Astrocyte (in vitro differentiated cells and primary cell): Measurements from ENCODE around the gene CRHR2. TPM values are rescaled to one million over a fixed set of nuclear protein-coding genes. Genes with fewer than 3 reads are reported as not detected.

Experiments
- DNase-seq: peaks from one replicate; pipeline ENCODE4 v3.0.0-alpha.2; 2010; ENCODE audit warnings: low read depth
- FAIRE-seq: peaks from 2 replicates; lab custom pipeline; 2011; peaks lifted over from hg19 to GRCh38; lab: Jason Lieb, UNC
- H2AFZ ChIP-seq: 2 replicates; pipeline ENCODE4 v1.6.0; 2012; ENCODE audit warnings: low read depth, low read length, inconsistent platforms
- H3K27ac ChIP-seq: 2 replicates; pipeline ENCODE4 v1.5.1; 2011; ENCODE audit warnings: low read depth, low read length, inconsistent platforms
- H3K27me3 ChIP-seq: 2 replicates; pipeline ENCODE4 v1.6.0; 2011; ENCODE audit warnings: low read length, inconsistent platforms; ENCODE audit not compliant: insufficient read depth
- H3K36me3 ChIP-seq: 2 replicates; pipeline ENCODE4 v1.5.1; 2011; ENCODE audit warnings: low read length, inconsistent platforms; ENCODE audit not compliant: insufficient read depth
- H3K4me1 ChIP-seq: 2 replicates; pipeline ENCODE4 v1.5.1; 2011; ENCODE audit warnings: low read length, inconsistent platforms; ENCODE audit not compliant: insufficient read depth
- H3K4me2 ChIP-seq: 2 replicates; pipeline ENCODE4 v1.6.0; 2012; ENCODE audit warnings: low read length, inconsistent platforms
- H3K4me3 ChIP-seq: 2 replicates; pipeline ENCODE4 v1.5.1; 2011; ENCODE audit warnings: low read depth, mild to moderate bottlenecking, low read length, inconsistent platforms; ENCODE audit not compliant: insufficient read depth
- H3K79me2 ChIP-seq: 2 replicates; pipeline ENCODE4 v1.6.0; 2012; ENCODE audit warnings: mild to moderate bottlenecking, low read length, inconsistent platforms; ENCODE audit not compliant: insufficient read depth
- H3K9ac ChIP-seq: 2 replicates; pipeline ENCODE4 v1.6.0; 2012; ENCODE audit warnings: mild to moderate bottlenecking, low read length, inconsistent platforms
- H3K9me3 ChIP-seq: 2 replicates; pipeline ENCODE4 v1.5.1; 2012; ENCODE audit warnings: low read depth, mild to moderate bottlenecking, low read length, inconsistent platforms; ENCODE audit not compliant: insufficient read depth
- H4K20me1 ChIP-seq: 2 replicates; pipeline ENCODE4 v1.6.0; 2012; ENCODE audit warnings: low read length, inconsistent platforms; ENCODE audit not compliant: insufficient read depth
- H3K27ac Mint-ChIP-seq: one replicate; pipeline ENCODE4 v1.8.0; 2021; ENCODE audit warnings: mild to moderate bottlenecking, mixed read lengths; ENCODE audit not compliant: unreplicated experiment
- H3K27me3 Mint-ChIP-seq: one replicate; pipeline ENCODE4 v1.8.0; 2021; ENCODE audit warnings: low read depth, mixed read lengths; ENCODE audit not compliant: unreplicated experiment
- H3K36me3 Mint-ChIP-seq: one replicate; pipeline ENCODE4 v1.8.0; 2021; ENCODE audit warnings: low read depth, mixed read lengths; ENCODE audit not compliant: unreplicated experiment
- H3K4me1 Mint-ChIP-seq: one replicate; pipeline ENCODE4 v1.8.0; 2021; ENCODE audit warnings: low read depth, mixed read lengths; ENCODE audit not compliant: unreplicated experiment
- H3K4me3 Mint-ChIP-seq: one replicate; pipeline ENCODE4 v1.8.0; 2021; ENCODE audit warnings: mild to moderate bottlenecking, moderate library complexity, mixed read lengths; ENCODE audit not compliant: unreplicated experiment
- H3K9me3 Mint-ChIP-seq: one replicate; pipeline ENCODE4 v1.8.0; 2021; ENCODE audit warnings: mild to moderate bottlenecking, mixed read lengths; ENCODE audit not compliant: unreplicated experiment
- CTCF ChIP-seq: IDR thresholded peaks from 2 replicates; pipeline ENCODE4 v1.5.1; 2011; ENCODE audit warnings: low read depth, mild to moderate bottlenecking, inconsistent platforms, low read length, moderate library complexity; ENCODE audit not compliant: insufficient read depth
- EZH2 ChIP-seq: IDR thresholded peaks from 2 replicates; pipeline ENCODE4 v1.6.1; 2012; ENCODE audit warnings: mild to moderate bottlenecking, low read length, inconsistent platforms; ENCODE audit not compliant: insufficient read depth
- total RNA-seq: library from RNA; stranded (reverse); gene quantifications from 2 replicates; pipeline ENCODE4 v1.2.1, GENCODE V29; 2021

The CRHR2 gene
- total RNA-seq, 1 donor from 2014 or later, result not detected

- H3K9me3 ChIP-seq, result no peaks in the 10 kb centered on the region
- no peaks in the 10 kb centered on the region for H3K79me2 ChIP-seq
- no peak overlapping the region for H3K9ac ChIP-seq
- H3K4me1 ChIP-seq, result no peaks in the 10 kb centered on the region
- H3K4me3 ChIP-seq, result no peak overlapping the region
- H3K36me3 ChIP-seq, result no peaks in the 10 kb centered on the region
- H3K27ac ChIP-seq, result no peak overlapping the region
- peaks cover 1% of the 10 kb centered on the region for H3K4me1 Mint-ChIP-seq
- no peak overlapping the region for H3K4me2 ChIP-seq
- H3K4me3 Mint-ChIP-seq, result no peak overlapping the region
- no peaks in the 10 kb centered on the region for H3K36me3 Mint-ChIP-seq
- no peak overlapping the region for H2AFZ ChIP-seq
- H3K9me3 Mint-ChIP-seq, result peaks cover 7% of the 10 kb centered on the region
- no peak for TF ChIP-seq CTCF
- no peak for TF ChIP-seq EZH2
- peaks cover 7% of the 10 kb centered on the region for H3K27me3 ChIP-seq
- H3K27ac Mint-ChIP-seq, result no peak overlapping the region
- FAIRE-seq (no peak), DNase-seq (no peak)
- peaks cover 51% of the 10 kb centered on the region for H3K27me3 Mint-ChIP-seq
- no peaks in the 10 kb centered on the region for H4K20me1 ChIP-seq
Observed at GRCh38 chr7:30699706-30700495, 17.6 kb upstream of the CRHR2 start.

GRCh38 chr7:30698481-30698880 lies 16.2 kb upstream of the CRHR2 start:
- Mint-ChIP-seq H3K4me1 (peaks cover 1% of the 10 kb centered on the region), H3K27ac (no peak overlapping the region), H3K9me3 (peaks cover 3% of the 10 kb centered on the region), H3K36me3 (no peaks in the 10 kb centered on the region), H3K4me3 (no peak overlapping the region), H3K27me3 (peaks cover 42% of the 10 kb centered on the region)
- FAIRE-seq (no peak), DNase-seq (no peak)
- H3K4me2 ChIP-seq, result no peak overlapping the region
- H3K79me2 ChIP-seq, result no peaks in the 10 kb centered on the region
- no peaks in the 10 kb centered on the region for H4K20me1 ChIP-seq
- H3K4me3 ChIP-seq, result no peak overlapping the region
- TF ChIP-seq CTCF (no peak), EZH2 (no peak)
- no peak overlapping the region for H2AFZ ChIP-seq
- H3K27me3 ChIP-seq, result peaks cover 7% of the 10 kb centered on the region
- no peak overlapping the region for H3K27ac ChIP-seq
- no peak overlapping the region for H3K9ac ChIP-seq
- H3K36me3 ChIP-seq, result no peaks in the 10 kb centered on the region
- no peaks in the 10 kb centered on the region for H3K9me3 ChIP-seq
- no peaks in the 10 kb centered on the region for H3K4me1 ChIP-seq
